Measurements from ENCODE around the gene FADS3. TPM values are rescaled to one million over a fixed set of nuclear protein-coding genes. Genes with fewer than 3 reads are reported as not detected.

FADS3 gene
- total and polyA plus RNA-seq, 2 of the 13 experiments (the other 11 are each of a cell fraction or from before 2014, with no cell fraction given) = 13.4 to 23.2 TPM

GRCh38 chr11:61930933-61931332 lies 39.6 kb upstream of the FADS3 start:
- CTCF ChIA-PET (ENCODE audit: low intra/inter-chr PET ratio, low total read pairs) = no interaction called here
- TF ChIP-seq SP5 (CRISPR knock-in tag; IDR thresholded peaks at IDR 0.05; ENCODE audit: borderline replicate concordance, low read depth) = peak; percentile 37; the same call in 1 of the 2 replicates
- TF ChIP-seq SOX13 (IDR thresholded peaks at IDR 0.05) = no peak
- TF ChIP-seq SOX13 (CRISPR knock-in tag; conservative IDR thresholded peaks at IDR 0.05 in 1 of 2, IDR thresholded peaks at IDR 0.05 in 1 of 2) = 0 out of 4 replicates have a peak, but pooled peaks of 1 of the 2 experiments have one; percentile 18
- TF ChIP-seq ARID5B (CRISPR knock-in tag; IDR thresholded peaks at IDR 0.05) = peak; percentile 56; the same call in 1 of the 2 replicates
- TF ChIP-seq SIX4 (CRISPR knock-in tag; IDR thresholded peaks at IDR 0.05) = peak; percentile 89
- TF ChIP-seq ZNF253 (CRISPR knock-in tag; IDR thresholded peaks at IDR 0.05; ENCODE audit: borderline replicate concordance) = no peak
- peak; percentile 54; the same call in 1 of the 2 replicates for TF ChIP-seq SIX1 (CRISPR knock-in tag; IDR thresholded peaks at IDR 0.05; ENCODE audit: borderline replicate concordance)
- peak; percentile 42; the same call in 1 of the 2 replicates for TF ChIP-seq GATAD2A (CRISPR knock-in tag; IDR thresholded peaks at IDR 0.05)
- TF ChIP-seq TCF7 (IDR thresholded peaks at IDR 0.05; ENCODE audit: low read depth) = peak; percentile 64
- TF ChIP-seq ZNF350 (CRISPR knock-in tag; IDR thresholded peaks at IDR 0.05; ENCODE audit: borderline replicate concordance, low read depth) = no peak
- TF ChIP-seq HMG20A (CRISPR knock-in tag; IDR thresholded peaks at IDR 0.05; ENCODE audit: borderline replicate concordance) = peak; percentile 38; the same call in 1 of the 2 replicates
- TF ChIP-seq EP300 (IDR thresholded peaks at IDR 0.05; ENCODE audit: low read depth in 2 of 2, low read length in 2 of 2) = no peak
- TF ChIP-seq EP300 (CRISPR knock-in tag; IDR thresholded peaks at IDR 0.05; ENCODE audit: borderline replicate concordance) = no peak
- peak; percentile 24; the same call in 1 of the 2 replicates for TF ChIP-seq PAXIP1 (CRISPR knock-in tag; conservative IDR thresholded peaks at IDR 0.05)

More at GRCh38 chr11:61930933-61931332, 39.6 kb upstream of the FADS3 start:
- H4K20me1 ChIP-seq (ENCODE audit: insufficient read depth, low read length) = no peaks in the 10 kb centered on the region
- POLR2A ChIA-PET = interaction anchor here (0.7 kb wide), 1 partner anchor 37 kb away, joined by 3 read pairs; no protein-coding TSS in a partner anchor
- in situ Hi-C loops (cut with HindIII; ENCODE audit: extremely low pct_ligation_motif_present, low pct_unique_long_range_greater_than_20kb) (no loop called here), intact Hi-C loops (cut with micrococcal nuclease; ENCODE audit: unreplicated experiment) (no loop called here)
- H3K9me3 ChIP-seq (ENCODE audit: low read length) = no peaks in the 10 kb centered on the region
- no peak overlapping the region for H3K9ac ChIP-seq (ENCODE audit: insufficient read depth, low read depth, low read length)
- ATAC-seq (peak; percentile 80), DNase-seq (ENCODE audit: low spot score) (peak; percentile 63), FAIRE-seq (no peak)
- no TSS peak for BruUV-seq (replicated peaks)
- H3K27ac ChIP-seq (ENCODE audit: extremely low read length, insufficient read depth, low read length) = no peak overlapping the region
- peaks cover 12% of the 10 kb centered on the region for H3K4me1 ChIP-seq (ENCODE audit: insufficient read depth, low read length)
- H3K79me2 ChIP-seq (ENCODE audit: insufficient read depth, low read length) = no peaks in the 10 kb centered on the region
- 0% methylated on average over 1 of the region's 3 CpGs for WGBS (ENCODE audit: low lambda C conversion rate)
- H3K27me3 ChIP-seq (ENCODE audit: control insufficient read depth in 1 of 2, insufficient read depth in 2 of 2, low read length in 2 of 2) = no peaks in the 10 kb centered on the region
- H3K4me2 ChIP-seq (ENCODE audit: low read depth, low read length) = 0 out of 2 replicates have a peak overlapping the region, but pooled peaks have one; percentile 1
- no peaks in the 10 kb centered on the region for H3K36me3 ChIP-seq (replicated peaks in 1 of 2; ENCODE audit: control insufficient read depth in 1 of 2, insufficient read depth in 2 of 2, low read length in 2 of 2)
- H3K4me3 ChIP-seq (replicated peaks in 1 of 3; ENCODE audit: insufficient read depth in 1 of 3, low read depth in 2 of 3, low read length in 3 of 3) = no peak overlapping the region
- no peak overlapping the region for H2AFZ ChIP-seq (ENCODE audit: low read length)
